HG03457 (cell line): Measurements from ENCODE around the gene ISG20L2.
A peak's percentile ranks its signal among the peaks of the same experiment; 100 is the strongest.

Experiments
- ATAC-seq: cut with Tn5 transposase; IDR thresholded peaks from one replicate; pipeline ENCODE4 v1.9.1; 2021; ENCODE audit warnings: moderate number of reproducible peaks; ENCODE audit not compliant: unreplicated experiment

Gene ISG20L2

DNA sequence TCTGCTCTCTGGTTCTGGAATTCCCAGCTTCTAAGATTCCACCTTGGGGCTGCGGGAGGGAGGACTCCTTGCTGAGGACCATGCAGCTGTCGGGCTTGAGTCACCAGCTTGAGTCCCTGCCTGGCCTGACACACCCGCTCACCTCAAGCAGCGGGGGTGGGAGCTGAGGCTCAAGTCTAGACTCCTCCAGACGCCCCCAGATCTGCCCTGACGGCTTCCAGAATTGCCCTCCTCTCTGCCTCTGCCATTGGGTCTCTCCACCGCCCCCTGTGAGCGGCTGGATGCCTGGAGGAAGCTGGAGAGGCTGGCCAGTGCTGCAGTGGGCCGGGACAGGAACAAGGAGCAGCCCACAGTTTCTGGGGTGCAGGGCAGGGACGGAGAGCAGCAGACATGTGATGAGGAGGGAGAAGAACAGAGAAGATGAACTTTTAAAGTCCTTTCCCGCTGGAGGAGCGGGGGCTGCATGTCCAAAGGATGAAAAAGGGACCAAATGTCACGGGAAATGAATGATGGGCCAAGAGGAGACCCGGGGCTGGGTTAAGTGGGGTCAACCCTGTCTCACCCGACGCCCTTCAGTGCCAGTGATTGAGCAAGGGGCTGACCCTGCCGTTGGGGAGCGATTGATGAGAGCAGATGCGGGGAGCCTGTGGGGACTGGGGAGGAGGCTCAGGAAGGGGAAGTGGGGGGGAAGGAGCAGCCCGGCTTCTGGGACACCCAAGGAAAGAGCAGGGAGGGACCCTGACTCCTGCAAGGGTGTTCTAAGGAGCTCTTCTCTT, 36.7 kb downstream of the ISG20L2 start:
- no peak for ATAC-seq

DNA sequence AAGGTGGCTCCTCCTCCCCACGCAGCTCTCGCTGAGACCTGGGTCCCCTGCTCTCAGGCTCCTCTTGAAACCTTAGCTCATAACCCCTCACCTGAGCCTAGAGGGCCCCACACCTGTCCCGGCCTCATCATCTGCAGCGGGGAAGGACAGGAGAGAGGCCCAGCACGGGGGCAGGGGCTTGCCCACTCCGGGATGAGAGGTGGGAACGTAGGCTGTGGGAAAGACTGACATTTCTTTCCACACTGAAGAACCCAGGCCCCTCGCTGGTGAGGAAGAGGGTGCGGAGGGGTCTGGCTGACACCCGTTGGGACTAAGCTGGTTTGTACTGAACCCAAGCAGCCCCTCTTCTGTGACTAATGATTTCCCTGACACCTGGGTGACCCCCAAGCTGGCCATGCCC, 37.4 kb downstream of the ISG20L2 start:
- ATAC-seq: no peak

DNA sequence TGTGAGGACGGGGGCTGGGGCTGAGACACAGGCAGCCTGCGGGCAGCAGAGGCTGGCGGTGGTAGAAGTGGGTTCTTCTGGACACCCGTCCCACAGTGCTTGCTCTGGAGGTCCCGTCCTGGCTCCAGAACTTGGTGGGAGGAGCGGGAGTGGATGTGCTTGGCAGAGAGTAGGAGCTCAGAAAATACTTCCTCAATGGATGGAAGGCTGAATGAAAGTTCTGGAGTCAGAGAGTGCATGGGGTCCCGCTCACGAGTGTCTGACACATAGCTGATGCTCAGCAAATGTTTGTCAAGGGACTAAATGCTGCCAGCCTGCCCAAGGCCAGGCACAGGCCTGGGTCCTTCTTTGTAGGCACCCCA, 37.9 kb downstream of the ISG20L2 start:
- no peak for ATAC-seq

DNA sequence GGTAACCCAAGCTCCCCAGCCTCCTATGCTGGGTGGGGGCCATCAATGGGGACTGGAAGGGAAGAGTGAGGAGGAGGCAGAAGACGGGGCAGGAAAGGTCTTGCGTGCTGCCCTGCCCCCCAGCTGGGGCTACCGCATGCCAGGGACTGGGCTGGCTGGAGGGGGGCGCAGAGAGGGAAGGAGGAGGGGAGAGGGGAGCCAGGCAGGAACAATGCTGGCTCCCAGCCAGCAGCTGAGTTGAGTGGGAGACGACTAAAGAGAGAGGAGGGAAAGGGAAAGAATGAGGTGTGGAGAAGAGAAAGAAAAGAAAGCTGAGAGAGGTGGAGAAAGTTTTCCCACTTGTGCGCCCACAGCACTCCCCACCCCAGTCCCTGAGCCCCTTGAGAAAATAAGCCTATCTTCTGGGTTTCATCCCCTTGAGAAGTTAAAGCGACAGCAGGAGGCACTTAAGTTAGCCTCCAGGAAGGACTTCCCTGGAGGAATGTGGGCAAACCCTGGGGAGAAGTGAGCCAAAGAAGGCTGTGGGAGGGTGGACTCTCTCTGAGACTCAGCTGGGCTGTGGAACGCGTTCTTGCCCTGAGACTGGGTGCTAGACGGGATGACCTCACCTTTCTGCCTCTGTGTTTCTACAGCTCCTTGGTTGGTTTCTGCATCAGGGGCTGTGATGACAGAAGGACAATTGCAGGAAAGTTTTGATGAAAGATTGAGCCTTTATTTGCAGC, 38.5 kb downstream of the ISG20L2 start:
- no peak for ATAC-seq

DNA sequence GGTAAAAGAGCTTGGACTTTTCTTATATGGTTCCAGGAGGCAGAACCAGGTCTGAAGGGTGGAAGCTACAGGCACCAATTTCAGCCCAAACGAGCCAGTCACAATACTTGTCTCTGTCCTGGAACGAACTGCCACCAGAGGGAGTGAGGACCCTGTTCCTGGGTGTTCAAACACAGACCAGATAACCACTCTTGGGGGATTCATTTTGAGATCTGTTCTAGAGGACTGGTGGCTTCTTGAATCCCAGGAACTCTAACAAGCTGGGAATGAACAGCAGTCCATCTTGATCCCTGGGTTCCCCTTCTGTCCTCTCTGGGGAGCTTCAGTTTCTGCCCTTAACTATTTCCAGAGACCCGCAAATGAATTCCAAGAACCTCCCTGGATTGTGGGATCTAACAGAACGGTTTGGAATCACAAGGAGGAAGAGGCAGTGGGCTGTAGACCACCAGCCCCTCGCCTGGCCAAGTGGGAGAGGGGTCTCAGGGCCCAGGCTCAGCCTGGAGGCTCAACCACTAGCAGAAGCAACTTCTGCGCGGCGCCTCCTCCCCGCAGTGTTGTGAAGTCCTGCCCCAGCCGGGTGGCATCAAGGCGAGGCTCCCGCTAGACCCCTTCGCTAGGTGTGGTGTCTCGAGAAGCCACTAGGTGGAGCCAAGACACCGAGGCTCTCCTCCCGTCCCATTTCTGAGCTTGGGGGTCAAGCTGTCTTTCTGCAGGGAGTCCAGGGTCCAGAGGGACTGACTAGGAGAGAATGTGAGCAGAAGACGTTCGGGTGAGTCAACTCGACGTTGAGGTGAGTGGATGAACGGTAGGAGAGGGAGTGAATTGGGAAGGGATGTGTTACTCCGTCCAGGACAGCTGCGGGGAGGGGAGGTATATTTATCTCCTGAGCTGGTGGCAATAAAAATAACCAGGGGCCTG, 39.3 kb downstream of the ISG20L2 start:
- peak; percentile 63 for ATAC-seq

DNA sequence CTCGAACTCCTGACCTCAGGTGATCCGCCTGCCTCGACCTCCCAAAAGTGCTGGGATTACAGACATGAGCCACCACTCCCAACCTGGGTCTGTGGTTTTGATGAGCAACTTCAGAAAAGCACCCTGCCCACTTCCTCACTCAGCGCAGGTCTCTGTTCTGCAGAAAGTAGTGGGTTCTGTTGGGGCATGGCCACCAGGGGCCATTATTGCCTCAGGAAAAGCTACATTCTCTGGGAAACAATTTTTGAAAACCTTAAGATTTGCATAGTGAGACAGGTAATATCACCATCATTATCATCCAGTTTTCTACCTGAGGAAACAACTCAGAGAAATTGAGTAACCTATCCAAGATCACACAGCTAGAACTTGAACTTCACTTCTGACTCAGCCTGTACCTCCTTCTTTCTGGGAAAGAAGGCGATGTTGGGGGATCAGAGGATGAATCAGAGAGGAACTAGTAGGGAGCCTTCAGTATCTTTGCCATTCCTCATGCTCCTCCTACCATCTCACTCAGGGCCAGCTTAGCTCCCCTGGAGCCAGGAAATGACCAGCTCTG, 44.3 kb downstream of the ISG20L2 start:
- no peak for ATAC-seq

DNA sequence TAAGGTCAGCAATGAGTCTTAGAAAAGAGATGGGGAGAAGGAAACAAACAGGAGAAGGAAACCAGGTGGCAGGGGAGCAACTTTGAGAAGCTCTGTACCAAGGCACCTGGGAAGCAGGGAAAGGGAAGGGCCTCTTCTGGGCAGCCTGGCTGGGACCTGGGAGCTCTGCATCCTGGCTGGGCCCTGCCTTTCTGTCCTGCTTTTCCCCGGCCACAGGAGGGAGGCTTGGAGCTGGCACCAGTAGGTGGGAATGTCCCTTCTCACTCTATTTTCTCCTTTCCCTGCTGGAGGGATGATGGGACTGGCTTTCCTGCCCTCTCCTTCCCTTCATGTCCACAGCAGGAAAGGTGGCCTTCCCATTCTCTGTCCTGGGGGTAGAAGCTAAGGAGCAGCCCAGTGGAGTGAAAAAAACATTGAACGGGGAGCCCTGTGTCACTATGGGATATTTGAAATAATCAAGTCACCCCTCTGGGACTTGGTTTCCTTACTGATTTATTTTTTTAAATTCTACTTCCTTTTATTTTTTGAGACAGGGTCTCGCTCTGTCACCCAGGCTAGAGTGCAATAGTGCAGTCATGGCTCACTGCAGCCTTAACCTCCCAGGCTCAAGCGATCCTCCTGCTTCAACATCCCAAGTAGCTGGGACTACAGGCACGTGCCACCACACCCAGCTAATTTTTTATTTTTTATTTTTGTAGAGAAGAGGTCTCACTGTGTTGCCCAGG, 46.2 kb downstream of the ISG20L2 start:
- no peak for ATAC-seq

DNA sequence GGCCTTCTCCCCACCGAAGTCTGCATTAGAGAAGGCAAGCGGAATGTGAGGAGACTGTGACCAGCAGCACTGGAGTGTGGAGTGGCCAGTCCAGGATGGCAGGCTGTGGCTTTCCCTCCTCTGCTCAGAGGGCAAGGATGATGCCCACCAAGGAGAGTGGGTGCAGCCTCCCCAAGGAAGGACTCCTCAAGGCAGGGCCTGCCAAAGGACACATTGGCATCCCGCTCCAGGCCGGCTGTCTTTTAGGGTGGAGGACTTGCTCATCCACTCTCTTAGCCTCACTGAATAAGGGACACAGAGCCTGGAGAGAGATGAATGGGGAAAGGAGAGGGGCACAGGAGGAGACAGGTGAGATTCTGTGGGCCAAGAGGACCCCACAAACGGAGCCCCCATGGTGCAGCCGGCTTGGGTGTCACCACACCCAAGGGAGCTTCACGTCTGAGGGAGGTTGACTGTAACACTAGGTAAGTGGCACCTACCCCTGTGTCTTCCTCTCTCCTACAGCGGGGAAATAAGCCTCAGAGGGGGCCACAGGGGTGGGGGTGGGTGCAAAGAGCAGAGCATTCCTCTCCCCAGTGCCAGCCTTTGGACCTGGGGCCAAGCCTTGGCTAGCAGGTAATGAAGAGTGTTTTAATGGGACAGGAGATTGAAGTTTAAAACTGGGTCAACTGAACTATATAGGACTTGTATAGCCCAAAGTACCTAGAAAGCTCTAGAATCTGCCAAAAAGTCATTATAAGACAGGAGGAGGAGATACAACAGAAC, 47.2 kb downstream of the ISG20L2 start:
- ATAC-seq: no peak

DNA sequence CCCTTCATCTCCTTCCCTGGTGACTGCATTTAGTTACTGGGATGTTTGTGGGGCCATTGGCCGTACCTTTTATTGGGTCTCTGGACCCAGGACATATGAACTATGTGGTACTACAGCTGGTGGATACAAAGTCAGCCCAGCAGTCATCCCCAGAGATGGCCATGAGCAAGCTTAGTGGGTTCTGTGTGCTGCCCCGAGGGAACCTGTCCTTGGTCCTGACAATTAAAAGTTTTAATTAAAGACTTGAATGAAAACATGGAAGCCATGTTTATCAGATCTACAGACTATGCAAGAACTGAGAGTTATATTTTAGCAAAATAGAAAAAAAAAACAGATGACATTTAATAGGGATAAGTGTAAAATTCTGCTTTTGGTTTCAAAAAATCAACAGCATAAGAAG, 48.5 kb downstream of the ISG20L2 start:
- ATAC-seq: no peak

DNA sequence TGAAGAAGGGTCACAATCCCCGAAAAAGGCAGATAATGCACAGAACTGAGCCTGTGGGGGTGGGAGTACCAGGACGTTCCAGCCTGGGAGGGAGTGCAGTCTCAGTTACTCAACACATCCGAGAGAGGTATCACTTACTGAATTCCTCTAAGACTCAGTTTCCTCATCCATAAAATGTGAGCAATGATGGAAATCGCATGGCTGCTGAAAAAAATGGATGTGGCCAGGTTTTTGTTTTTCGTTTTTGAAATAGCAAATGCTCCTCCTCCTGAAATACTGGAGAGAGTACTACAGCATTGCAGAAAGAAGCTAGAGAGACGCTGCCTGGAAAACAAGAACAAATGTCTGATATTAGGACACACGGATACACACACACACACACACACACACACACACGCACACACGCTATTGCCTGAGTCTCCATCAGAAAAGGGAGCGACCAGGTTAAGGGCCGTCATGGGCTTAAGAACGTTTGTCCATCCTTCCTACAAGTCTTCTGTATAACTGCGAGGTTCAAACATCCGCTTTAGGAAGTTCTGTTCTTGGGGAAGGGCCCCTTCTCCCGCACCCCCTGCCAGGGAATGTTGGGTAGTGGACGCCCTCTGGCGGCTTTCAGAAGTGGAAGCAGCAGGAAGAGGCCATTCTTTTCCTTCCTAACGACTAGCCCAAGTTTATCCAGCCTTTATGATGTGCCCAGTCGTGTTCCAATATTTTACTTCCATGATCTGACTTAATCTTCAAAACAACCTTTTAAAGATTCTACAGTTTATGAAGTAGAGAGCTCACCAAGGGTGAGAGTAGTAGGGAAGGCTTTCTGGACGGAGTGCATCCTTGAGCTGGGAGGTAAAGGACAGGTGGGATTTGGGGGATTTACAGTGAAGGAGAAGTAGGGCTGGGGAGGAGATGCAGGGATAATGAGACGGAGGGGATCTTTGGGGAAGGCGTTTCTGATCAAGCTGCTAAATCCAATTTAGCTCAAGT, 50.7 kb downstream of the ISG20L2 start:
- no peak for ATAC-seq

DNA sequence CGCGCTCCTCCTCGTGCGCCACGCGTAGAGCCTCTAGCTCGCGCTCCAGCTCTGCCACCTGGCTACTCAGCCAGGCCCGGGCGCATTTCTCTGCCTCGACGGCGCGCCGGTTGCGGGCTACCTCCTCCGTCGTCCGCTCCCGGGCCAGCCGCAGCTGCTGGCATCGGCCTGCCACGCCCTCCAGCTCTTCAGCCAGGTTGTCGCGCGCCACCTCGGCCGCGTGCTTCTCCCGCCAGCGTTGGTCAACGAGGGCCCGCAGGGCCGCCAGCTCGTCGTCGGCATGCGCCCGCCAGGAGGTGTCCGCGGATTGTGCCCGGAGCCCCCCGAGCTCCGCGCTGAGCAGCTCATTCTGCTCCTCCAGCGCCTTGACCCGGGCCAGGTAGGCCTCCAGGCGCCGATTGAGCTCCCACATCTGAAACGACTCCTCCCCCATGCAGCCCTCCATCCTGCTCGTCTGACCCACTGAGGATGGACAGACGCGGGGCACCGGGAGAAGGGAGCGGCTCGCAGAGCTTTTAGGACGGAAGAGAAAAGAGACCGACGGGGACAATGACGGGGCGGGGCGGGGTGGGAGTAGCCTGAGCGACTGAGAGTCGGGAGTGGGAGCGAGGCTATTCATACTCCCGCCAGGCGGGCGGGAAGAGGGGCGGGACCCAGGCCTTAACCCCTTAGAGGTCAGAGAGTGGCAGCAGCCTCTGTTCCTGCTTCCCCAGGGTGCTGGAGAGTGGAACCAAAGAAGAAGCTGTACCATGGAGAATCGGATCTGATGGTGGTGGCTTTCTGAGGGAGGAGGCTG, 51.5 kb downstream of the ISG20L2 start, which contains the start of gene NES:
NES (minus strand) TSS at position 588 of the 796 bp plus-strand sequence; CDS start at position 445, 143 bp downstream.
- no peak for ATAC-seq

DNA sequence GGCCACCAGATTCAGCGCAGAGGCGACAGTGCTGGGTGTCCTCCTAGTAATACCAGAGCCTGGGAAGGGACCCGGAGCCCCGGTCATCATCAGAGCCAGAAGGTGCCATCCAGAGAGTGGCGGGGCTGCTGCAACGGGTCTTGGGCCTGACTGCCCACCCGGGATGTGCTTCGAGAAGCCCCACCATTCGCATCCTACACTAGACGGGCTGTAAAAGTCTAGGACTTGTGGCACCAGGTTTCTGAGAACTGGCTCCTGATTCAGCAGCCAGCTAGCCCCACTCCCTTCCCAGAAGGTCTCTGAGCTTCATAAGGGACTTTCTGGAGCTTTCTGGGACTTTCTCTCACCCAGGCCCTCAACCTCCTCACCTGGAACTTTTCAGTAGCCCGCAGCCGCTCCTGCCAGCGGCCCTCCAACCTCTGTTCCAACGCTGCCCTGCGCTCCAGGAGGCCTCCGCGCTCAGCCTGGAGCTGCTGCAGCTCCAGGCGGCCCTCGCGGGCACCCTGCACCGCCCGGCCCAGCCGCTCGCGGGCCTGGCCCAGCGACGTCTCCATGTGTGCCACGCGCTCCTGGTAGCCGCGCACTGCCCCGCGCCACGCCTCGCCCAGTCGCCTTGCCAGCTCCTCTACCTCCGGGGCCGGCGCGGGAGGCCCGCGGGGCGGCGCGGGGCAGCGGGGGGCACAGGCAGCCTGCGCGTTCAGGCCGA, 52.3 kb downstream of the ISG20L2 start:
- ATAC-seq: no peak

DNA sequence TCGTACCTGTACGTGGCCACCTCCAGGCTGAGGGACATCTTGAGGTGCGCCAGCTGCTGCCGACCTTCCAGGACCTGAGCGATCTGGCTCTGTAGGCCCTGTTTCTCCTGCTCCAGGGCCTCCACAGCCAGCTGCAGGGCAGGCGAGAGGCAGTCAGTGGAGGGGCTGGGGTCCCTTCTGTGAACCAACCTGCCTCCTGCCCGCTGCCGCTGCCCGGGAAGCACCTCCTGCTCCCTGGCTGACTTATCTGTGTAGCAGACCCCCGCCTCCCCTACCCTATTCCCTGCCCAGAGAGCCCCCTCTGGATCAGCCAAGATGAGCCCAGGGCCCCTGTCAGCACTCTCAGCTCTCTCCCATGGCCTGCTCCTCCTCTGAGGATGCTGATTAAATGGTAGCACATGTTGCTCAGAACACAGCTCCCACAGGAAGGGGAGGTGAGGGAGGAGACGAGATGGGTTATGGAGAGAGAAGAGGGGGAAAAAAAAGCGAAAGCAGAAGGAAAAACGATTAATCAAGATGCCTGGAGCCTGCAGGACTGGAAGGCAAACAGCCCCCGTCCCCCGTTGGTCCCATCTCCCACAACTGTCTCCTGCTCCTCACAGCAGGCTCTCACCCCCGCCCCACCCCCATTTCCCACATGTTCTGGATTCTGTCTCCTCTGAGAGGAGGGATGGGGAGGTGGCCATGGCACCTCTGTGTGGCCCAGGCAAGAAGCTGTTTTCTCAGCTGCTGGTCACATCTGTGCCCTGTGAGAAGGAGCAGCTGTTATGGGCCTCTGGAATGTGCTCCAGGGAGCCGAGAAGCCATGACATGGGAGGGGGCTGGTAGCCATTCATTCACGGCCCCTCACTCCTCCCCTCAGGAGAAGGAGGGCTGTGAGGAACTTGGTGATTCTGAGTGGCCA, 53.1 kb downstream of the ISG20L2 start:
- ATAC-seq: no peak

DNA sequence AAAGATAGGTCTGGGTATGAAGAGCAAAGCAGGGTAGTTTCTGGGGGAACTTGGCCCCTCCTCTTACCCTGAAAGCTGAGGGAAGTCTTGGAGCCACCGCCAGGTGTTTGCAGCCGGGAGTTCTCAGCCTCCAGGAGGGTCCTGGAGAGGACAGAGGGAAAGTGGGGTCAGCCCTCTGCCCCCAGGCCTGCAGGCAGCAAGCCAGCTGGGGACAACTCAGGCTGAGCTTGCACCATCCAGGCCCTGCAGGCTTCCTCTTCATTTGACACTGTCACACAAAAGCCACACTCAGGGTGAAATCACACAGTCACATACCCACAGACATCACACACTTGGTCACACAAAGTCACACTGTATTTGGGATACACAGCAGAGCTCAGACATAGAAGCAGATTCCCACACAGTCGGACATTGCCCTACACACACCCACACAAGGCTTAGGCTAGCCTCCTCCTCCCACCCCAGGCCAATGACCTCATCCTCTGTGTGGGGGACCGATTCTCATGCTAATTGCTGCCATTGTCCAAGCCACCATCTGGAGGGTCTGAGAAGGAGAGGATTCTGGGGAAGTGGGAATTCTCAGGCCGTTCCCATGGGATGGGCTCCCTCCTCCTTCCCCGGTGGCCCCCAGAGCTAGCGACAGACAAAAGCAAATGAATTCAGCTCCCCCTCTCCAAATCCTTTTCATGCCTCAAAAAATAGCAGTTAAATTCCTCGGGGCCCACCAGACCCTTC, 55.0 kb downstream of the ISG20L2 start:
- no peak for ATAC-seq
